ENCODE measurements around the gene TGFB1. TPM values are rescaled to one million over a fixed set of nuclear protein-coding genes. Genes with fewer than 3 reads are reported as not detected.
A peak's percentile ranks its signal among the peaks of the same experiment; 100 is the strongest.

The TGFB1 gene
- total and polyA plus RNA-seq, 9 of the 15 experiments (the other 6 are each of a cell fraction or from before 2014, with no cell fraction given), result 0.24 to 159 (median 17.2) TPM

DNA sequence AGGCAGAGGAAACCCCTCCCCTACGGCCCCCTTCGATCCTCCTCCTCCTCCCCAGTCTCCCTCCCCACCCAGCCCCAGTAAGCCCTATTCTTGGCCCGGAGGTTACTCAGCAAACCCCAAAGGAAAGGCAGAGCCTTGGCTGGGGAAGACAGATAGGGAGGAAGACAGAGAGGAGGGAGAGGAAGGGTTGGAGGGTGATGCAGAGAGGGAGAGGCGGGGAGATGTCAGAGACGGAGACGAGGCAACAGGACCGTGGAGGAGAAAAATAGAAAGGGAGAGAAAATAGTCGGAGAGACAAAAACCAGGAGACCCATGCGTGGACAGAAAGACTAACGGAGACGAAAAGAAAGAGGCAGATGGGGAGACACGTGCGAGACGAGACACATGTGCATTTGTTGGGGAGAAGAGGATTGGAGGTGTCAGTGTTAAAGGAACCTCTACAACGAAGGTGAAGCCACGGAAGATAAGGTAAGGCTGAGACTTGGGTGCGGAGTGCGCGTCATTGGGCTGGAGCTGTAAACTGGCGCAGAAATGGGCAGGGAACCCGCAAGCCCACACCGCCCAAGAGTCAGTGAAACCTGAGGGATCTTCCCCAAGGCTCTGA is 2.9 kb downstream of the TGFB1 start (continued):
- TF ChIP-seq, protein P1, sequence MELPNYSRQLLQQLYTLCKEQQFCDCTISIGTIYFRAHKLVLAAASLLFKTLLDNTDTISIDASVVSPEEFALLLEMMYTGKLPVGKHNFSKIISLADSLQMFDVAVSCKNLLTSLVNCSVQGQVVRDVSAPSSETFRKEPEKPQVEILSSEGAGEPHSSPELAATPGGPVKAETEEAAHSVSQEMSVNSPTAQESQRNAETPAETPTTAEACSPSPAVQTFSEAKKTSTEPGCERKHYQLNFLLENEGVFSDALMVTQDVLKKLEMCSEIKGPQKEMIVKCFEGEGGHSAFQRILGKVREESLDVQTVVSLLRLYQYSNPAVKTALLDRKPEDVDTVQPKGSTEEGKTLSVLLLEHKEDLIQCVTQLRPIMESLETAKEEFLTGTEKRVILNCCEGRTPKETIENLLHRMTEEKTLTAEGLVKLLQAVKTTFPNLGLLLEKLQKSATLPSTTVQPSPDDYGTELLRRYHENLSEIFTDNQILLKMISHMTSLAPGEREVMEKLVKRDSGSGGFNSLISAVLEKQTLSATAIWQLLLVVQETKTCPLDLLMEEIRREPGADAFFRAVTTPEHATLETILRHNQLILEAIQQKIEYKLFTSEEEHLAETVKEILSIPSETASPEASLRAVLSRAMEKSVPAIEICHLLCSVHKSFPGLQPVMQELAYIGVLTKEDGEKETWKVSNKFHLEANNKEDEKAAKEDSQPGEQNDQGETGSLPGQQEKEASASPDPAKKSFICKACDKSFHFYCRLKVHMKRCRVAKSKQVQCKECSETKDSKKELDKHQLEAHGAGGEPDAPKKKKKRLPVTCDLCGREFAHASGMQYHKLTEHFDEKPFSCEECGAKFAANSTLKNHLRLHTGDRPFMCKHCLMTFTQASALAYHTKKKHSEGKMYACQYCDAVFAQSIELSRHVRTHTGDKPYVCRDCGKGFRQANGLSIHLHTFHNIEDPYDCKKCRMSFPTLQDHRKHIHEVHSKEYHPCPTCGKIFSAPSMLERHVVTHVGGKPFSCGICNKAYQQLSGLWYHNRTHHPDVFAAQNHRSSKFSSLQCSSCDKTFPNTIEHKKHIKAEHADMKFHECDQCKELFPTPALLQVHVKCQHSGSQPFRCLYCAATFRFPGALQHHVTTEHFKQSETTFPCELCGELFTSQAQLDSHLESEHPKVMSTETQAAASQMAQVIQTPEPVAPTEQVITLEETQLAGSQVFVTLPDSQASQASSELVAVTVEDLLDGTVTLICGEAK (IDR thresholded peaks at IDR 0.05), result peak; percentile 53
- TF ChIP-seq, protein P1 (CRISPR knock-in tag; IDR thresholded peaks at IDR 0.05), result no peak
- TF ChIP-seq, protein P2, sequence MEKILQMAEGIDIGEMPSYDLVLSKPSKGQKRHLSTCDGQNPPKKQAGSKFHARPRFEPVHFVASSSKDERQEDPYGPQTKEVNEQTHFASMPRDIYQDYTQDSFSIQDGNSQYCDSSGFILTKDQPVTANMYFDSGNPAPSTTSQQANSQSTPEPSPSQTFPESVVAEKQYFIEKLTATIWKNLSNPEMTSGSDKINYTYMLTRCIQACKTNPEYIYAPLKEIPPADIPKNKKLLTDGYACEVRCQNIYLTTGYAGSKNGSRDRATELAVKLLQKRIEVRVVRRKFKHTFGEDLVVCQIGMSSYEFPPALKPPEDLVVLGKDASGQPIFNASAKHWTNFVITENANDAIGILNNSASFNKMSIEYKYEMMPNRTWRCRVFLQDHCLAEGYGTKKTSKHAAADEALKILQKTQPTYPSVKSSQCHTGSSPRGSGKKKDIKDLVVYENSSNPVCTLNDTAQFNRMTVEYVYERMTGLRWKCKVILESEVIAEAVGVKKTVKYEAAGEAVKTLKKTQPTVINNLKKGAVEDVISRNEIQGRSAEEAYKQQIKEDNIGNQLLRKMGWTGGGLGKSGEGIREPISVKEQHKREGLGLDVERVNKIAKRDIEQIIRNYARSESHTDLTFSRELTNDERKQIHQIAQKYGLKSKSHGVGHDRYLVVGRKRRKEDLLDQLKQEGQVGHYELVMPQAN (IDR thresholded peaks at IDR 0.05; ENCODE audit: borderline replicate concordance), result peak; percentile 94
- TF ChIP-seq ZNF316 (IDR thresholded peaks at IDR 0.05) (peak; percentile 30; the same call in 1 of the 2 replicates), EP400 (IDR thresholded peaks at IDR 0.05) (peak; percentile 79; the same call in 1 of the 2 replicates), ZNF778 (CRISPR knock-in tag; IDR thresholded peaks at IDR 0.05) (no peak), HLTF (IDR thresholded peaks at IDR 0.05) (peak; percentile 85), ZBTB7A (IDR thresholded peaks at IDR 0.05; ENCODE audit: borderline replicate concordance, control insufficient read depth, low read depth, low read length) (peak; percentile 64; the same call in 1 of the 2 replicates), ZNF583 (CRISPR knock-in tag; IDR thresholded peaks at IDR 0.05) (no peak), NR2F6 (CRISPR knock-in tag; IDR thresholded peaks at IDR 0.05) (no peak), ZNF197 (CRISPR knock-in tag; IDR thresholded peaks at IDR 0.05; ENCODE audit: low read depth) (no peak)
- TF ChIP-seq, protein P3, sequence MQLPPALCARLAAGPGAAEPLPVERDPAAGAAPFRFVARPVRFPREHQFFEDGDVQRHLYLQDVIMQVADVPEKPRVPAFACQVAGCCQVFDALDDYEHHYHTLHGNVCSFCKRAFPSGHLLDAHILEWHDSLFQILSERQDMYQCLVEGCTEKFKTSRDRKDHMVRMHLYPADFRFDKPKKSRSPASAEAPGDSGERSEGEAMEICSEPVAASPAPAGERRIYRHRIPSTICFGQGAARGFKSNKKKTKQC (CRISPR knock-in tag; IDR thresholded peaks at IDR 0.05), result 0 out of 2 replicates have a peak, but pooled peaks have one; percentile 38
- TF ChIP-seq, protein P4, sequence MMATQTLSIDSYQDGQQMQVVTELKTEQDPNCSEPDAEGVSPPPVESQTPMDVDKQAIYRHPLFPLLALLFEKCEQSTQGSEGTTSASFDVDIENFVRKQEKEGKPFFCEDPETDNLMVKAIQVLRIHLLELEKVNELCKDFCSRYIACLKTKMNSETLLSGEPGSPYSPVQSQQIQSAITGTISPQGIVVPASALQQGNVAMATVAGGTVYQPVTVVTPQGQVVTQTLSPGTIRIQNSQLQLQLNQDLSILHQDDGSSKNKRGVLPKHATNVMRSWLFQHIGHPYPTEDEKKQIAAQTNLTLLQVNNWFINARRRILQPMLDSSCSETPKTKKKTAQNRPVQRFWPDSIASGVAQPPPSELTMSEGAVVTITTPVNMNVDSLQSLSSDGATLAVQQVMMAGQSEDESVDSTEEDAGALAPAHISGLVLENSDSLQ (IDR thresholded peaks at IDR 0.05), result peak; percentile 60; the same call in 1 of the 2 replicates
